Keratinocyte (primary cell): ENCODE data around the gene SCUBE2.

ENCODE experiments used
- CTCF ChIP-seq, 3 experiments: IDR thresholded peaks in 1 of 3; conservative IDR thresholded peaks in 1 of 3; optimal IDR thresholded peaks in 1 of 3; 2 replicates in 2 of 3; 3 replicates in 1 of 3; pipeline versions ENCODE3 to v1.5.1; 2011; ENCODE audit warnings: low read length in 3 of 3, mild to moderate bottlenecking in 3 of 3, moderate library complexity in 2 of 3, control low read depth in 1 of 3, inconsistent platforms in 1 of 3; ENCODE audit not compliant: insufficient read depth in 2 of 3; ENCODE audit errors: extremely low read depth in 1 of 3
- EZH2 ChIP-seq: IDR thresholded peaks from one replicate; pipeline ENCODE4 v1.6.1; 2012; ENCODE audit warnings: inconsistent platforms, mild to moderate bottlenecking, low read length, moderate library complexity

- no peak for TF ChIP-seq CTCF (optimal IDR thresholded peaks at IDR 0.05 in 1 of 3, IDR thresholded peaks at IDR 0.05 in 1 of 3, conservative IDR thresholded peaks at IDR 0.05 in 1 of 3; ENCODE audit: extremely low read depth in 1 of 3, insufficient read depth in 2 of 3, low read length in 3 of 3)
- no peak for TF ChIP-seq EZH2
Observed at GRCh38 chr11:8983552-8983951, 107.8 kb downstream of the SCUBE2 start.
